ENCODE data around the gene EPPIN. TPM values are rescaled to one million over a fixed set of nuclear protein-coding genes. Genes with fewer than 3 reads are reported as not detected.

EPPIN gene
- total and polyA plus RNA-seq, 12 donors, result not detected

GRCh38 chr20:45502561-45502960, 44.6 kb downstream of the EPPIN start:
- DNase-seq (no peak), ATAC-seq (no peak)
- no peak overlapping the region for H3K27ac ChIP-seq
- no peak for TF ChIP-seq CTCF (IDR thresholded peaks at IDR 0.05)
- peaks cover 0 to 4% (median 0%) of the 10 kb centered on the region in 9 donors for H3K4me1 ChIP-seq
- WGBS, 2 donors, result 60 to 63% methylated on average over 1 of the region's 1 CpG
- no peak overlapping the region for H3K4me3 ChIP-seq
- H3K9me3 ChIP-seq, result no peaks in the 10 kb centered on the region
- H3K27me3 ChIP-seq, result peaks cover 0 to 52% (median 36%) of the 10 kb centered on the region in 7 donors
- no peaks in the 10 kb centered on the region for H3K36me3 ChIP-seq
- intact Hi-C loops (cut with DNase I), result no loop called here

GRCh38 chr20:45501600-45501999, 45.6 kb downstream of the EPPIN start:
- intact Hi-C loops (cut with DNase I), result no loop called here
- DNase-seq (no peak), ATAC-seq (no peak)
- peaks cover 0 to 4% (median 0%) of the 10 kb centered on the region in 9 donors for H3K4me1 ChIP-seq
- no peaks in the 10 kb centered on the region for H3K36me3 ChIP-seq
- WGBS, 2 donors, result 14 to 30% methylated on average over 1 of the region's 1 CpG
- H3K27ac ChIP-seq, result no peak overlapping the region
- no peak for TF ChIP-seq CTCF (IDR thresholded peaks at IDR 0.05)
- H3K27me3 ChIP-seq, result peaks cover 0 to 52% (median 36%) of the 10 kb centered on the region in 7 donors
- no peaks in the 10 kb centered on the region for H3K9me3 ChIP-seq
- H3K4me3 ChIP-seq, result no peak overlapping the region

- H3K4me1 ChIP-seq, result peaks cover 0 to 4% (median 0%) of the 10 kb centered on the region in 9 donors
- no peak overlapping the region for H3K4me3 ChIP-seq
- 71 to 72% methylated on average over 6 of the region's 6 CpGs for WGBS, 2 donors
- no peaks in the 10 kb centered on the region for H3K9me3 ChIP-seq
- H3K36me3 ChIP-seq, result no peaks in the 10 kb centered on the region
- peaks cover 0 to 57% (median 33%) of the 10 kb centered on the region in 7 donors for H3K27me3 ChIP-seq
- no peak for TF ChIP-seq CTCF (IDR thresholded peaks at IDR 0.05)
- no peak overlapping the region for H3K27ac ChIP-seq
- DNase-seq (no peak), ATAC-seq (no peak)
- intact Hi-C loops (cut with DNase I), result no loop called here
These were observed 47.2 kb downstream of the EPPIN start for GRCh38 chr20:45500022-45500421.

- Histone ChIP-seq H3K4me3 (no peak overlapping the region), H3K27ac (no peak overlapping the region), H3K36me3 (no peaks in the 10 kb centered on the region), H3K27me3 (peaks cover 0 to 46% (median 28%) of the 10 kb centered on the region in 7 donors), H3K4me1 (peaks cover 0 to 4% (median 0%) of the 10 kb centered on the region in 9 donors), H3K9me3 (no peaks in the 10 kb centered on the region)
- intact Hi-C loops (cut with DNase I), result no loop called here
- no peak for TF ChIP-seq CTCF (IDR thresholded peaks at IDR 0.05)
- 81 to 84% methylated on average over 3 of the region's 3 CpGs for WGBS, 2 donors
- DNase-seq, result no peak
- ATAC-seq, result no peak
These were observed 49.2 kb downstream of the EPPIN start for GRCh38 chr20:45497971-45498494.

Measured in heart right ventricle (tissue), 16 donors.